ENCODE data around the gene DCBLD2.

The DCBLD2 gene

DNA sequence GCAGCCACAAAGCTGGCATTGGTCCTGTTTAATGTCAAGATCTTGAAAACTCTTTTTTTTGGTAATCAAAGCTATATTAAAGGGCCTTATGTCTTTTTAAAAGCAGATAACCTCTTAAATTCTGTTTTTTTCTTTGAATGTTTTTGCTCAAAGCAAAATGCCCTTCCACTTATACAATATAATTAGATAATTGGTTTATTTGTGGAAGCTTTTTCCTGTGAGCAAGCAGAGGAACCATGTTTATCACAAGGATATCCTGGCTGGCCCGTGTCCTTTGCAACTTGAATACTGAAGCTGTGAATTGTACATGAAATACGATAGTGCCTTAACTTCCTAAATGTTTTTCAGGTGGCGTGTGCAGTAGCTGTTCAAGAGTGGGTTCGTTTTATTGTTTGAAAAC lies 135.8 kb downstream of the DCBLD2 start:
- Histone ChIP-seq H3K27me3 (ENCODE audit: control insufficient read depth, insufficient read depth, low read length) (no peaks in the 10 kb centered on the region), H3K9me3 (ENCODE audit: control insufficient read depth, low read length) (no peaks in the 10 kb centered on the region), H3K36me3 (ENCODE audit: control insufficient read depth, insufficient read depth, low read length) (no peaks in the 10 kb centered on the region), H3K27ac (no peak overlapping the region), H3K4me1 (peaks cover 11% of the 10 kb centered on the region), H3K4me3 (ENCODE audit: low read depth, low read length) (no peak overlapping the region), H3K4me2 (ENCODE audit: low read length) (no peak overlapping the region), H3K79me2 (no peaks in the 10 kb centered on the region), H2AFZ (no peak overlapping the region), H3K9ac (no peak overlapping the region)
- TF ChIP-seq, protein P1, sequence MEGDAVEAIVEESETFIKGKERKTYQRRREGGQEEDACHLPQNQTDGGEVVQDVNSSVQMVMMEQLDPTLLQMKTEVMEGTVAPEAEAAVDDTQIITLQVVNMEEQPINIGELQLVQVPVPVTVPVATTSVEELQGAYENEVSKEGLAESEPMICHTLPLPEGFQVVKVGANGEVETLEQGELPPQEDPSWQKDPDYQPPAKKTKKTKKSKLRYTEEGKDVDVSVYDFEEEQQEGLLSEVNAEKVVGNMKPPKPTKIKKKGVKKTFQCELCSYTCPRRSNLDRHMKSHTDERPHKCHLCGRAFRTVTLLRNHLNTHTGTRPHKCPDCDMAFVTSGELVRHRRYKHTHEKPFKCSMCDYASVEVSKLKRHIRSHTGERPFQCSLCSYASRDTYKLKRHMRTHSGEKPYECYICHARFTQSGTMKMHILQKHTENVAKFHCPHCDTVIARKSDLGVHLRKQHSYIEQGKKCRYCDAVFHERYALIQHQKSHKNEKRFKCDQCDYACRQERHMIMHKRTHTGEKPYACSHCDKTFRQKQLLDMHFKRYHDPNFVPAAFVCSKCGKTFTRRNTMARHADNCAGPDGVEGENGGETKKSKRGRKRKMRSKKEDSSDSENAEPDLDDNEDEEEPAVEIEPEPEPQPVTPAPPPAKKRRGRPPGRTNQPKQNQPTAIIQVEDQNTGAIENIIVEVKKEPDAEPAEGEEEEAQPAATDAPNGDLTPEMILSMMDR (IDR thresholded peaks at IDR 0.05), result no peak

DNA sequence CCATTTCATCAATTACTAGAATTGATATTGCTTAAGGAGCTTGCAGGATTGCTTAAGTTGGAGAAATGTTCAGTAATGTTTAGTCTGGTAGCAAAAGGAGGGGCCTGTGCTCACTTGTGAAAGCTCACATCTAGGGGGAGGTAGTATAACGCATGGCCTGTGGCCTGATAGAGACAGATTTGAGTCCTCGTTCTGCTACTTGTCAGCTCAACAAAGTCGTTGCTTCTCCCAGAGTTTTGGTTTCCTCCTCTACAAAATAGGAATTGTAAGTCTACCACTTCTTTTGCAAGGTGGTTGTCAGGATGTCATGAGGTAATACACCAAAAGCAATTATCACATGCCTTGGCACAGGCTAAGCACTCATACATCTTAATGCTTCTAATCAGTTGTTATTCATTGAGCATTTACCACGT lies 137.0 kb downstream of the DCBLD2 start:
- no peak overlapping the region for H3K4me3 ChIP-seq (ENCODE audit: low read depth, low read length)
- no peak overlapping the region for H3K27ac ChIP-seq
- no peak overlapping the region for H3K9ac ChIP-seq

DNA sequence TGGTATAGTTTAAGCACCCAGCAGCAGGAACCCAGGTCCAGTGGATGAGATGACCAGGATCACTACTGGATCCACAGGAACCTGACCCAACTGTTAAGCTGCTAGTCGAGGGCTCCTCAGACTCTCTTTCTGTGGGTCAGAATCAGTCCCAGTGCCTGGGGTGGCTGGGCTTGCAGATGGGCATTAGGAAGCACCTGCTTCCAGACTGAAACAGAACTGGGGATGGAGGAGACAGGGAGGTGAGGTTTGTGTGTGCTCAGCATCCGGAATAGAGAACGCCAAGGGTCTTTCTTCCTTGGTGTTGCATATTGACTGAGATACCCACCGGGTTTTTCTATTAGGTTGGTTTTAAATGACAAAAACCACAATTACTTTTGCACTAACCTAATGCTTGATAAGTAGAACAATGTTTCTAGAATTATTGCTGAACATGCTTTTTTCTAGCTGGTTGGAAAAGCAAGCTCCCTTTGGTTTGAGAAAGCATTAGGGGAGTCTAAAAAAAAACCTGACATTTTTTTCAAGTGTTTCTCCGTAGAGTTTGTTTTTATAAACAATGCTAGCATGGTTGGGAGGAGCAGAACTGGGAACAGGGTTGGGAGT lies 137.6 kb downstream of the DCBLD2 start:
- no peaks in the 10 kb centered on the region for H3K79me2 ChIP-seq
- H3K36me3 ChIP-seq (ENCODE audit: control insufficient read depth, insufficient read depth, low read length), result no peaks in the 10 kb centered on the region
- H3K4me1 ChIP-seq, result peaks cover 11% of the 10 kb centered on the region
- H3K9me3 ChIP-seq (ENCODE audit: control insufficient read depth, low read length), result no peaks in the 10 kb centered on the region
- no peak overlapping the region for H3K4me2 ChIP-seq (ENCODE audit: low read length)
- H3K4me3 ChIP-seq (ENCODE audit: low read depth, low read length), result no peak overlapping the region
- H2AFZ ChIP-seq, result peak overlapping the region; percentile 36
- H3K27ac ChIP-seq, result no peak overlapping the region
- no peaks in the 10 kb centered on the region for H3K27me3 ChIP-seq (ENCODE audit: control insufficient read depth, insufficient read depth, low read length)
- TF ChIP-seq, protein P1 (IDR thresholded peaks at IDR 0.05), result no peak
- H3K9ac ChIP-seq, result no peak overlapping the region

More for the DNA sequence above, 137.0 kb downstream of the DCBLD2 start:
- H3K9me3 ChIP-seq (ENCODE audit: control insufficient read depth, low read length), result no peaks in the 10 kb centered on the region
- peak overlapping the region; percentile 36 for H2AFZ ChIP-seq
- no peaks in the 10 kb centered on the region for H3K27me3 ChIP-seq (ENCODE audit: control insufficient read depth, insufficient read depth, low read length)
- TF ChIP-seq, protein P1 (IDR thresholded peaks at IDR 0.05), result no peak
- no peak overlapping the region for H3K4me2 ChIP-seq (ENCODE audit: low read length)
- H3K36me3 ChIP-seq (ENCODE audit: control insufficient read depth, insufficient read depth, low read length), result no peaks in the 10 kb centered on the region
- no peaks in the 10 kb centered on the region for H3K79me2 ChIP-seq
- peaks cover 11% of the 10 kb centered on the region for H3K4me1 ChIP-seq

DNA sequence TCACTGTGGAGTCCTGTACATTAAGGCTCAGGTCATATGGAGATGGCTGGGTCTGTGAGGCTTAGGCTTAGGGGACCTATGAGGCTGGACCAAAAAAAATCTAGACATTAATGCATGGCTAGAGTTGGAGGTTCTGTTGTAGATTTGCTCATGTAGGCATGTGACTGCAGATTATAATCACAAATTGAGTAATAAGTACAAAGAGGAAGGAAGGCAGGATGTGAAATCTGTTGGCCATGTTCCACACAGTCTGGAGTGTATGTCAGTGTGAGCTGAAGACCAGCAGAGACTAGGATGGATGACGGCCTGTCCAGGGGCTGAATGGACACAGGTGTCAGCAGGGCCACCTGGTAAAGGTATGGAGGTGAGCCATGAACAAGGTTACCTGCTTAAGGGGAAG lies 138.4 kb downstream of the DCBLD2 start, which contains the start of gene ST3GAL6:
TSS of gene ST3GAL6 (plus strand) at position 265 of the 400 bp plus-strand sequence. CDS start 5,101 bp downstream, outside the sequence.
- Histone ChIP-seq H3K36me3 (ENCODE audit: control insufficient read depth, insufficient read depth, low read length) (no peaks in the 10 kb centered on the region), H3K4me3 (ENCODE audit: low read depth, low read length) (no peak within 1 kb of the TSS), H3K4me1 (peaks cover 11% of the 10 kb centered on the region), H3K27ac (no peak within 1 kb of the TSS), H3K27me3 (ENCODE audit: control insufficient read depth, insufficient read depth, low read length) (no peaks in the 10 kb centered on the region), H3K79me2 (no peaks in the 10 kb centered on the region), H3K4me2 (ENCODE audit: low read length) (no peak within 1 kb of the TSS), H3K9ac (no peak within 1 kb of the TSS), H2AFZ (peak within 1 kb of the TSS; percentile 36), H3K9me3 (ENCODE audit: control insufficient read depth, low read length) (no peaks in the 10 kb centered on the region)
- TF ChIP-seq, protein P1 (IDR thresholded peaks at IDR 0.05), result no peak

DNA sequence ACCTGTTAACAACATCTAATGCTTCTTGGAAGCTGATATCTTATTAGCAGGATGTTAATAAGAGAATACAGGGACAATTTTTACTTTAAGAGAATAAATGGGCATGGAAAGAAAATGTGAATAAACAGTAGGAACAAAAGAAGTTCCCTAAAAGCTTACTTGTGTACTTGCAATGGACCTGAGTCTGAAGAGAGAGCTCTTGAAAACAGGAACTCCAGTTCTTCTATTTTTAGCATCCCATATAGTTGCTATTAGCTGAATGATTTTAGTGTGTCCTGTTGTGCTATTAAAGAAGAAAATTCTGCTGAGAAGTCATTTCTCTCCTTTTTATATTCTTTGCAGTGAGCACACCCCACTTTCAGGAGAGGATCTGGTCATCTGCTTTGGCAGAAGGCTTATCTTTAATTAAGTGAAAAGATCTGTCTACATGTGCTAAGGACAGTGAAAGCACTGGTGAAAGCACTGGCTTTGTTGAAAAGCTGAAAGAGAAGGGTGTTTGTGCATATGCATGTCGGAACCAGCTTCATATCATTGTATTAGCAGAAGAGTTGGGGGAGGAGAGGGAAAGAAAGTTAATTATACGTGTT lies 139.8 kb downstream of the DCBLD2 start:
- Histone ChIP-seq H3K27me3 (ENCODE audit: control insufficient read depth, insufficient read depth, low read length) (no peaks in the 10 kb centered on the region), H2AFZ (no peak overlapping the region), H3K9ac (no peak overlapping the region), H3K79me2 (no peaks in the 10 kb centered on the region), H3K4me3 (ENCODE audit: low read depth, low read length) (no peak overlapping the region), H3K36me3 (ENCODE audit: control insufficient read depth, insufficient read depth, low read length) (no peaks in the 10 kb centered on the region), H3K9me3 (ENCODE audit: control insufficient read depth, low read length) (no peaks in the 10 kb centered on the region), H3K4me1 (peaks cover 11% of the 10 kb centered on the region), H3K27ac (no peak overlapping the region), H3K4me2 (ENCODE audit: low read length) (no peak overlapping the region)
- TF ChIP-seq, protein P1 (IDR thresholded peaks at IDR 0.05), result no peak
